ENCODE data around the gene ACOT11. TPM values are rescaled to one million over a fixed set of nuclear protein-coding genes. Genes with fewer than 3 reads are reported as not detected.

Gene ACOT11
- total and polyA plus RNA-seq, 2 of the 13 experiments (the other 11 are each of a cell fraction or from before 2014, with no cell fraction given) = 2.6 to 3.3 TPM

DNA sequence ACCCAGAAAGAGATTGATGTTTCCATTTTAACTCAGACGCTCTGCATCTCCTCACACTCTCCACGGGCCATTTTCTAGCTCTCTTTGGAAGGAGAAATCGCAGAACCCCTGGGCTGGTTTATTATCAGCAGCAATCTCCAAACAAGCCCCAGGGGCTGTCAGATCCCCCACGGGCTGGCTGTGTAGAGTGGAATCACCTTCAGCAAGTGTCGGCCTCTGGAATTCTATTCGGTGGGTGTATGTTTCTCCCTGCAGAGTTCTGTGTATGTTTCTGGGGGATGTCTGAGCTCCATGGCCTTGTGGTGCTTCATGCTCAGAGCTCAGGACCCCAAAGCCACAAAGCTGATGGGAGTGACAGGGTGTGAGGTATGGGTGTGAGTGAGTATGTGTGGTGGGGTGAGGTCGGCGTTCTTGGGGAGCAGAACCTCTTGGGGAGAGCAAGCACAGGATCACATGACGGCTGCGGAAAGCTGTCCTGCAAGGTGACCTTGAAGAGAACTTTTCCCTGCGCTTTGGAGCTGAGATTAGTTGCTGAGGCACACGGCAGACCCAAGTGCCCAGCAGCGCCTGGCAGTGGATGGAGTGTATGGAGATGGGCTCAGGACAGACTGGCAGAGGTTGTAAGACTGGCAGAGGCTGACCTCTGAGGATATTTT lies 489 bp downstream of the ACOT11 start:
- no peaks in the 10 kb centered on the region for H4K20me1 ChIP-seq (ENCODE audit: insufficient read depth, low read length)
- no peaks in the 10 kb centered on the region for H3K27me3 ChIP-seq (ENCODE audit: control insufficient read depth in 1 of 2, insufficient read depth in 2 of 2, low read length in 2 of 2)
- no peaks in the 10 kb centered on the region for H3K36me3 ChIP-seq (replicated peaks in 1 of 2; ENCODE audit: control insufficient read depth in 1 of 2, insufficient read depth in 2 of 2, low read length in 2 of 2)
- H3K9me3 ChIP-seq (ENCODE audit: low read length) = no peaks in the 10 kb centered on the region
- DNase-seq (ENCODE audit: low spot score) (no peak), FAIRE-seq (no peak), ATAC-seq (no peak)
- BruUV-seq (replicated peaks) = no TSS peak
- no peak overlapping the region for H2AFZ ChIP-seq (ENCODE audit: low read length)
- in situ Hi-C loops (cut with HindIII; ENCODE audit: extremely low pct_ligation_motif_present, low pct_unique_long_range_greater_than_20kb) = no loop called here
- WGBS (ENCODE audit: low lambda C conversion rate) = 89% methylated on average over 10 of the region's 13 CpGs
- TF ChIP-seq ZNF792 (CRISPR knock-in tag; IDR thresholded peaks at IDR 0.05) (no peak), CHD4 (IDR thresholded peaks at IDR 0.05; ENCODE audit: borderline replicate concordance, low read length) (no peak)
- TF ChIP-seq, protein P1, sequence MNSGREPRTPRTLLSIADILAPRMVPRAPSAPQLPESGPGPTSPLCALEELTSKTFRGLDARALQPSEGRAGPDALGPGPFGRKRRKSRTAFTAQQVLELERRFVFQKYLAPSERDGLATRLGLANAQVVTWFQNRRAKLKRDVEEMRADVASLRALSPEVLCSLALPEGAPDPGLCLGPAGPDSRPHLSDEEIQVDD (CRISPR knock-in tag; IDR thresholded peaks at IDR 0.05; ENCODE audit: borderline replicate concordance) = no peak
- POLR2A ChIA-PET = interaction anchor here (0.7 to 2.1 kb wide), 3 partner anchors 10 to 31 kb away, joined by 3 to 7 read pairs (median 4); no protein-coding TSS in a partner anchor
- H3K4me3 ChIP-seq (replicated peaks in 1 of 3; ENCODE audit: insufficient read depth in 1 of 3, low read depth in 2 of 3, low read length in 3 of 3) = peak overlapping the region in 1 of 3 experiments; percentile 42; a peak in 1 of 6 replicates
- peak overlapping the region; percentile 70 for H3K4me2 ChIP-seq (ENCODE audit: low read depth, low read length)
- H3K79me2 ChIP-seq (ENCODE audit: insufficient read depth, low read length) = no peaks in the 10 kb centered on the region
- intact Hi-C loops (cut with micrococcal nuclease; ENCODE audit: unreplicated experiment) = loop anchor here (10.0 kb wide), 1 partner anchor 54 kb away; no protein-coding TSS in a partner anchor
- CTCF ChIA-PET (ENCODE audit: low intra/inter-chr PET ratio, low total read pairs) = no interaction called here
- peaks cover 35% of the 10 kb centered on the region for H3K4me1 ChIP-seq (ENCODE audit: insufficient read depth, low read length)
- no peak overlapping the region for H3K27ac ChIP-seq (ENCODE audit: extremely low read length, insufficient read depth, low read length)
- H3K9ac ChIP-seq (ENCODE audit: insufficient read depth, low read depth, low read length) = 0 out of 2 replicates have a peak overlapping the region, but pooled peaks have one; percentile 15

DNA sequence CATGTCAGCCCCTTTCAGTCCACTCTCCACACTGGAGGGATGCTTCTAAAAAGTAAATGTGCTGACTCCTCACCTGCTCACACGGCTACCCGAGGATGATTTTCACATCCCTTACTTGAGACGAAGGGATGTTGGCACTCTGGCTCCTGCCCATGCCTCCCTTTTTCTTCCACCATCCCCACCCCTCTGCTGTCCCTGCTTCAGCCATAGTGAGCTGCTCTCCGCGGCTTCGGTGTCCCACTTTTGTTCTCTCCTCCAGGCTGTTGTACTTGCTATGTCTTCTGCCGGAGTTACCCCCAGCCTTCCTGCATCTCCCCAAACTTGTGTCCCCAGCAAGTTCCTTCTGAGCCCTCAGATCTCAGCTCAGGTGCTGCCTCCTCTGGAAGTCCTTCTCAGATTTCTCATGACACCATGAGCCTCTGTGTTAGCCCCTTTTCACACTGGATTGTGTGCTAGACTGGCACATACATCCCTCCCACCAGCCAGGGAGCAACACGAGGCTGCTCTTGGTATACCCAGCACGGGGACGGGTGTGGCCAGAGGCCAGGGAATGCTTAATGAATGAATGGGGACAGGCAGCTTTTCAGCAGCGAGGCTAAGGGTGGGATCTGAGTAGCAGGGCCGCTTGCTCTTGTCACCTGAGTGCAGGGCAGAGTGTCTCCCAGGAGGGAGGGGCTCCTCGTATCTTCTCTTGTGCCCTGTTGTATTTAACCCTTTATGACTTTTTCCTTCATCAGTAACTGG lies 1.3 kb downstream of the ACOT11 start:
- Histone ChIP-seq H3K79me2 (ENCODE audit: insufficient read depth, low read length) (no peaks in the 10 kb centered on the region), H2AFZ (ENCODE audit: low read length) (no peak overlapping the region), H3K9me3 (ENCODE audit: low read length) (no peaks in the 10 kb centered on the region), H3K4me1 (ENCODE audit: insufficient read depth, low read length) (peaks cover 26% of the 10 kb centered on the region), H3K4me3 (replicated peaks in 1 of 3; ENCODE audit: insufficient read depth in 1 of 3, low read depth in 2 of 3, low read length in 3 of 3) (no peak overlapping the region), H3K27ac (ENCODE audit: extremely low read length, insufficient read depth, low read length) (no peak overlapping the region), H3K27me3 (ENCODE audit: control insufficient read depth in 1 of 2, insufficient read depth in 2 of 2, low read length in 2 of 2) (no peaks in the 10 kb centered on the region), H3K9ac (ENCODE audit: insufficient read depth, low read depth, low read length) (no peak overlapping the region), H3K4me2 (ENCODE audit: low read depth, low read length) (no peak overlapping the region), H4K20me1 (ENCODE audit: insufficient read depth, low read length) (no peaks in the 10 kb centered on the region), H3K36me3 (replicated peaks in 1 of 2; ENCODE audit: control insufficient read depth in 1 of 2, insufficient read depth in 2 of 2, low read length in 2 of 2) (no peaks in the 10 kb centered on the region)
- DNase-seq (ENCODE audit: low spot score) (no peak), ATAC-seq (no peak), FAIRE-seq (no peak)
- CTCF ChIA-PET (ENCODE audit: low intra/inter-chr PET ratio, low total read pairs) = no interaction called here
- in situ Hi-C loops (cut with HindIII; ENCODE audit: extremely low pct_ligation_motif_present, low pct_unique_long_range_greater_than_20kb) = no loop called here
- POLR2A ChIA-PET = interaction anchor here (2.1 kb wide), 1 partner anchor 30 kb away, joined by 7 read pairs; no protein-coding TSS in a partner anchor
- 82% methylated on average over 13 of the region's 13 CpGs for WGBS (ENCODE audit: low lambda C conversion rate)
- intact Hi-C loops (cut with micrococcal nuclease; ENCODE audit: unreplicated experiment) = loop anchor here (10.0 kb wide), 1 partner anchor 55 kb away; no protein-coding TSS in a partner anchor
- BruUV-seq (replicated peaks) = no TSS peak
- TF ChIP-seq, protein P2, sequence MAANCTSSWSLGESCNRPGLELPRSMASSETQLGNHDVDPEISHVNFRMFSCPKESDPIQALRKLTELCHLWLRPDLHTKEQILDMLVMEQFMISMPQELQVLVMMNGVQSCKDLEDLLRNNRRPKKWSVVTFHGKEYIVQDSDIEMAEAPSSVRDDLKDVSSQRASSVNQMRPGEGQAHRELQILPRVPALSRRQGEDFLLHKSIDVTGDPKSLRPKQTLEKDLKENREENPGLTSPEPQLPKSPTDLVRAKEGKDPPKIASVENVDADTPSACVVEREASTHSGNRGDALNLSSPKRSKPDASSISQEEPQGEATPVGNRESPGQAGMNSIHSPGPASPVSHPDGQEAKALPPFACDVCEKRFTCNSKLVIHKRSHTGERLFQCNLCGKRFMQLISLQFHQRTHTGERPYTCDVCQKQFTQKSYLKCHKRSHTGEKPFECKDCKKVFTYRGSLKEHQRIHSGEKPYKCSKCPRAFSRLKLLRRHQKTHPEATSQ (CRISPR knock-in tag; IDR thresholded peaks at IDR 0.05; ENCODE audit: borderline replicate concordance) = no peak
- no peak for TF ChIP-seq ZNF552 (CRISPR knock-in tag; IDR thresholded peaks at IDR 0.05; ENCODE audit: borderline replicate concordance)
- no peak for TF ChIP-seq PLRG1 (conservative IDR thresholded peaks at IDR 0.05)
- TF ChIP-seq, protein P3, sequence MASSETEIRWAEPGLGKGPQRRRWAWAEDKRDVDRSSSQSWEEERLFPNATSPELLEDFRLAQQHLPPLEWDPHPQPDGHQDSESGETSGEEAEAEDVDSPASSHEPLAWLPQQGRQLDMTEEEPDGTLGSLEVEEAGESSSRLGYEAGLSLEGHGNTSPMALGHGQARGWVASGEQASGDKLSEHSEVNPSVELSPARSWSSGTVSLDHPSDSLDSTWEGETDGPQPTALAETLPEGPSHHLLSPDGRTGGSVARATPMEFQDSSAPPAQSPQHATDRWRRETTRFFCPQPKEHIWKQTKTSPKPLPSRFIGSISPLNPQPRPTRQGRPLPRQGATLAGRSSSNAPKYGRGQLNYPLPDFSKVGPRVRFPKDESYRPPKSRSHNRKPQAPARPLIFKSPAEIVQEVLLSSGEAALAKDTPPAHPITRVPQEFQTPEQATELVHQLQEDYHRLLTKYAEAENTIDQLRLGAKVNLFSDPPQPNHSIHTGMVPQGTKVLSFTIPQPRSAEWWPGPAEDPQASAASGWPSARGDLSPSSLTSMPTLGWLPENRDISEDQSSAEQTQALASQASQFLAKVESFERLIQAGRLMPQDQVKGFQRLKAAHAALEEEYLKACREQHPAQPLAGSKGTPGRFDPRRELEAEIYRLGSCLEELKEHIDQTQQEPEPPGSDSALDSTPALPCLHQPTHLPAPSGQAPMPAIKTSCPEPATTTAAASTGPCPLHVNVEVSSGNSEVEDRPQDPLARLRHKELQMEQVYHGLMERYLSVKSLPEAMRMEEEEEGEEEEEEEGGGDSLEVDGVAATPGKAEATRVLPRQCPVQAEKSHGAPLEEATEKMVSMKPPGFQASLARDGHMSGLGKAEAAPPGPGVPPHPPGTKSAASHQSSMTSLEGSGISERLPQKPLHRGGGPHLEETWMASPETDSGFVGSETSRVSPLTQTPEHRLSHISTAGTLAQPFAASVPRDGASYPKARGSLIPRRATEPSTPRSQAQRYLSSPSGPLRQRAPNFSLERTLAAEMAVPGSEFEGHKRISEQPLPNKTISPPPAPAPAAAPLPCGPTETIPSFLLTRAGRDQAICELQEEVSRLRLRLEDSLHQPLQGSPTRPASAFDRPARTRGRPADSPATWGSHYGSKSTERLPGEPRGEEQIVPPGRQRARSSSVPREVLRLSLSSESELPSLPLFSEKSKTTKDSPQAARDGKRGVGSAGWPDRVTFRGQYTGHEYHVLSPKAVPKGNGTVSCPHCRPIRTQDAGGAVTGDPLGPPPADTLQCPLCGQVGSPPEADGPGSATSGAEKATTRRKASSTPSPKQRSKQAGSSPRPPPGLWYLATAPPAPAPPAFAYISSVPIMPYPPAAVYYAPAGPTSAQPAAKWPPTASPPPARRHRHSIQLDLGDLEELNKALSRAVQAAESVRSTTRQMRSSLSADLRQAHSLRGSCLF (CRISPR knock-in tag; IDR thresholded peaks at IDR 0.05; ENCODE audit: borderline replicate concordance) = no peak
- TF ChIP-seq TEAD3 (CRISPR knock-in tag; optimal IDR thresholded peaks at IDR 0.05; ENCODE audit: borderline replicate concordance) = no peak
- TF ChIP-seq ZNF501 (CRISPR knock-in tag; IDR thresholded peaks at IDR 0.05) = no peak

Data from HepG2 (cell line).